ENCODE measurements around the gene NOMO2. TPM values are rescaled to one million over a fixed set of nuclear protein-coding genes. Genes with fewer than 3 reads are reported as not detected.

NOMO2 gene
- polyA plus RNA-seq, 1 donor: 65.6 TPM

Other genes starting within 250 kb of the NOMO2 start
- 1.1 TPM for gene NPIPA8, start 225.4 kb downstream of the NOMO2 start, polyA plus RNA-seq (ENCODE audit: insufficient read length)
- 1,688 TPM for gene RPS15A, start 228.2 kb upstream of the NOMO2 start, polyA plus RNA-seq (ENCODE audit: insufficient read length)
- gene ARL6IP1, start 239.5 kb upstream of the NOMO2 start, polyA plus RNA-seq (ENCODE audit: insufficient read length): 73.6 TPM

All from forelimb muscle (tissue), 1 donor.